Measurements from ENCODE around the gene ACAP2.
A peak's percentile ranks its signal among the peaks of the same experiment; 100 is the strongest.

The ACAP2 gene

DNA sequence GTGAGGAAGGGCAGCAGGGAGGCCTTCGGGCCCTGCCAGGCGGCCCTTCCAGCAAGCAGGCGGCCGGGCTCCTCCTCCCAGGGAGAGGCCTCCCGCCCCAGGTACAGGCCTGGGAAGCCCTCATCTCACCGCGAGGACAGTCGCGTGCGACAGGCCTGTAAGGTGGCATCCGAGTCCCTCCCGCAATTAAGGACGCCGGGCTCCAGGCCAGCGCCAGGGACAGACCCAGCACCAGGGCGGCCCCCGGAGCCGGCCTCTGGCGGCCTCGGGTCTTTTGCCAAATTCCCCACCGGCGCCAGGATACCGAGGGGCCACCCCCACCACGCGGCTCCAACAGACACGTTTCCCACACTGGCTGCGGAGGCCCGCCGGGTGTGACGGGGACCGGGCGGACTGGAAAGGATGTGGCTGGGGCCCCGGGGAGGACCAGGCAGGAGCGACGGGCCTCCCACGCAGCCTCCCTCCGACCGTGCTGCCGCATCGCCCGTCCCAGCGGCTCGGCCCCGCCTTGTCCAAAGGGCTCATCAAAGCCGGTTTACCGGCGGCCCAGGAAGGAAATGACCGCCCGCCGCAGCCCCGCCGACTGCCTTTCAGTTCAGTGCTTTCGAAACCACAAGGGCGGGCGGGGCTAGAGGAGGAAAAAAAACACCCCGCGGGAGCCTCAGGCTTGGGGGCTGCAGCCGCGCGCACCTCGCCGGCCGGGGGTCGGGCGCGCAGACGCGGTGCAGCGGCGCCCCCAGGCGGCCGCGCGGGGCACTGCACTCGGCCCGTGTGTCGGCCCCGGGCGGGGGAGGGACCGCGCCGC lies 183.1 kb downstream of the ACAP2 start:
- peak; percentile 91 for DNase-seq (ENCODE audit: low spot score)

DNA sequence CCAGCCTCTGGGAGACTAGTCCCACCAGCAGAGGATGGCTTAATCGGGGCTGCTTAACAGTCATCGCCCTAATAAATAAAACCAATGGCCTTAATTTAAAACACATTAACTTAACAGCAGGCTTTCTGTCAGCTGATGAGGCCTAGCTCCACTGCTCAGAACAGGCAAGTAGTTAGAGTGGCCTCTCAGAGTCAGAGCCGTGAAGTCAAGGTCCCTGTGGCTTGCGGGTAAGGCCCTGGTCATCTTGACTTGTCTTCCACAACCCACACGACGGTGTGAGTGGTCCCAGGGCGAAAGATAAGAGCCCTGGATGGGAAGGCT lies 183.7 kb downstream of the ACAP2 start:
- DNase-seq (ENCODE audit: low spot score), result peak; percentile 22

DNA sequence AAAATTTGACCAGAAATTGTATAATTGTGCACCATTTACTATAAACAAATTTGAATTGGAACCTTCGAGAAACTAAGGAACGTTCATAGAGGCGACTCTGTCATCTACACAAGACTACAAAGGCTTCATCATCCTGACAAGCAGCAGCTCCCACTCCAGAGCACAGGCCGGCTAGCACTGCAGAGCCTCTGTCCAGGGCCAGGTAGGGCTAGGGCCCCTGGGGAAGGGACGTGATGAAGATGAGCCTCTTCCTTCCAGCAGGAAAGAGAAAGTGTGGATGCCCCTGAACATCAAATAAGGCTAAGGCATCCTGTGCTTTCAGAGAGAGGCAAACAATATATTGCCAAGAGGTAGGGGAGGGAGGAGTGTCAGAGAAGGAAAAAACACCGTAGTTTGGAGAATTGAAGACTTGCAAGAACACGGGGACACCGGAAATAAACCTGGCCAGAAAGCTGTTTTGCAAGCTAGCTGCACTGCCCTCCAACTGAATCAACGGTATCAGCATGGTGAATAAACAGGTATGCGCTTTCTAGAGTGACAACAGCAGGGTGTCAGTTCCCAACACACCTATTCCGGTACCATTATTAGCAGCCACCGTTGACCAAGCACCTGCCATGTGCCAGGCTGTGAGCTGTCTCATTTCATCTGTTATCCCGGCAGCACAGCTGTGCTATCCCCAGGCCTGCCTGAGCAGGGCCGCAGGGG lies 184.2 kb downstream of the ACAP2 start:
- DNase-seq (ENCODE audit: low spot score), result no peak

DNA sequence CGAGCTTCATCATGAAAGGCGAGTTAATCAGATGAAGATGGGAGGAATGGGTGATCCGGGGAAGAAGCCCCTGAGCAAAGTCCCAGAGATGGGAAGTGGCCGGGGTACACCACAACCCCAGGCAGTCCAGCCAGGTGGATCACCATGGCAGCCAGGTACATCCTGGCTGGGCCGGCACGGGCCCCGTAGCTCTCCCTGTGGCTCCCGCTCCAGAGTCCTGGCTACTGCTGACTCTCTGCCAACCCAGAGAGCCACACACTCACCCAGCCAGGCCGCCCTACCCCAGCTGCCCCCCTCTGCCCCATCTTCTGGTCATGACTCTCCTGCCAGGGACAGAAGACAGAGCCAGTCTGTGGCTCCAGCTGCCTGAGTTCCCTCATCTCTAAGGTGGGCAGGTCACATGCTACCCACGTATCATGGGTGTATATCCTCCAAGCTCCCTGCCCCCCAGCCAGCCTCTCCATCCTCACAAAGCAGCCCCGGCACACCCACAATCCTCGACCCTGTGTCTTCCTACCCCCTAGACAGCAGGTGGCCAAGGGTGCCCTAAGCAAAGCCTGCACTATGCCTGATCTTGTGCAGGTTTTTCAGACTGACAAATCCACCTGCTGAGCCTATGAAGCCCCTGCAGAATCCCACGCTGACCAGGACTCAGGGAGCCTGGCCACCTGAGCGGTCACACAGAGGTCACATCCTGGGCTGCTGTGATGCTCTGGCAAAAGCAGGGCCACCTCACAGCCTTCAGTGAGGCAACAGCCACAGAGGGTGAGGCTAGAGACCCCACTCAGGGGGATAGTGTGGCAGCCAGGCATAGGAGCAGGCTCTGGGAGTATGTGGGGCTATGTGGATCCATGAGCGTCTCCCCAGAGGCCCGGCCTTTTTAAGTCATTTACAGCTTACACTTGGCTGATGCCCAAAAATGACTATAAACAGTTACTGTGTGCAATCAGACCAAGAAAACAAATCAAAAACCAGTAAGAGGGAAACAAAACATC lies 185.1 kb downstream of the ACAP2 start:
- DNase-seq (ENCODE audit: low spot score), result no peak

DNA sequence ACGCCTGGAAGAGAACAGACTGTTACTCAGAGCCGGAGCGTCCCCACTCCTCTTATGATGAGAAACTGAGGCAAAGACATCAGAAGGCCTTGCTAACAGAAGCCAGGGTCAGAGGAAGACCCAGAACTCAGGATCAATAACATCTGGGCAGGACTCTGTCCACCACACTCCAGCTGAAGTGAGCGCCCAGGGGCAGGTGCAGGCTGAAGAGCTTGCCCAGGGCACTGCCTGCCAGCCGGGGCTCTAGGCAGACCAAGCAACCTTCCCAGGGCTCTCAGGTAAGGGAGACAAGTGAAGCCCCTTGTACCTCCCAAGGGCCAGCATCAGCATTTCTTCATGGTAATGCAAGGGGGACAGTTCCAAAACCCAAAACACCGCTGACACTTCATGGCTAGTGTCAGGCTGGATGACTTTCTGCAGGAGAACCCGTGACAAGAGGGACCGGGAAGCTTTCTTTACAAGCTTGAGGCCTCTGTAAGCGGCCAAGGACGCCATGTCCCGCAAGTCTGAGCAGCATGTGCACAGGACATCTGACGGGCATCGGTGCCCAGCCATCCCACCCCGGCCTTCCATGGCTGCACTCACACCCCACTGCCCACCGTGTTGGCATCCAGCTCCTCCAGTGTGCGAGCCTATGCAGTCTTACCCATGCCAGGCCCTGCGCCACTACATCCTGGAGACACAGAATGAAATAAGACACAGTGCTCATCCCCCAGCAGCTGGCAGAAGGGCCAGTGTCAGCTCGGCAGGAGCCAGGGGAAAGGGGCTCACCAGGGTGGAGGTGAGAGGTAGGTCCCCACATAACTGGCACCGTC lies 186.0 kb downstream of the ACAP2 start:
- DNase-seq (ENCODE audit: low spot score), result no peak

- no peak for DNase-seq (ENCODE audit: low spot score)
Observed at GRCh38 chr3:195255571-195256501, 187.0 kb downstream of the ACAP2 start.

DNA sequence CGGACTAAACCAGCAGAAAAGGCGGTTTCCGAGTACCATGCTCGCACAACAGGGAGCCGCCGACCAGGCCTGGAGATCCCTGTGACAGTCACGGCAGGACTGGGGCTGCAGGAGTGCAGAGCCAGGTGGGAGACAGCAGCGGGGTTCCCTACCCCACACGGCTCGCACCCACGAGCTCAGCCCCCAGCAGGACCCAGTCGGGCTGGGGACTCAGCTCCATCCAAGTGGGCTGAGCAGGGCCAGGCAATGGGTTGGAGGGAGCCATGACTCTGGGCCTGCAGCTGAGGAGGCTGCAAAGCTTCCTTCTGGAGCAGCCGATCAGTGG lies 187.7 kb downstream of the ACAP2 start:
- no peak for DNase-seq (ENCODE audit: low spot score)

GRCh38 chr3:195254454-195255175 lies 188.2 kb downstream of the ACAP2 start:
- DNase-seq (ENCODE audit: low spot score), result no peak

DNA sequence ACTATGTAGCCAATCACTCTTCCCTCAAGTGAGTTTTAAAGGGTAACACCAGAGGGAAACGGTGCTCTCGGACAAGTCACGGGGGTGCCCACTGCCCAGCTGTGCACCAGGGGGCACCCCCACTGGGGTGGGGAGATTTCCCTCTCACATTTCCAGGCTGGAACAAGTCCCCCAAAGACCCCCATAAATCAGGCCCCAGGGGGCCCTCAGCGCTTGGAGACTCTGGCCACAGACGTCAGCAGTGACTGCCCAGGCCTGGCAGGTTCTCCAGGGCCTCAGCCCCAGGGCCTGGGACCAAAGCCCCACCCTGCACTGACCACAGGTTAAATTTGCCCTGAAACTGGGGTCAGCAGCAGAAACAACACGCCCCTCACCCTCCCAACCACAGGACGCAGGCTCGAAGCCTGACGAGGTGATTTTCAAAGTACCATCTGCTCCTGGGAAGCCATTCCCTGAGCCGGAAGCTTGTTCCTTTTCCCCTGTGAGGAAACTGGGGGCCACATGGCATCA lies 188.8 kb downstream of the ACAP2 start:
- DNase-seq (ENCODE audit: low spot score), result no peak

DNA sequence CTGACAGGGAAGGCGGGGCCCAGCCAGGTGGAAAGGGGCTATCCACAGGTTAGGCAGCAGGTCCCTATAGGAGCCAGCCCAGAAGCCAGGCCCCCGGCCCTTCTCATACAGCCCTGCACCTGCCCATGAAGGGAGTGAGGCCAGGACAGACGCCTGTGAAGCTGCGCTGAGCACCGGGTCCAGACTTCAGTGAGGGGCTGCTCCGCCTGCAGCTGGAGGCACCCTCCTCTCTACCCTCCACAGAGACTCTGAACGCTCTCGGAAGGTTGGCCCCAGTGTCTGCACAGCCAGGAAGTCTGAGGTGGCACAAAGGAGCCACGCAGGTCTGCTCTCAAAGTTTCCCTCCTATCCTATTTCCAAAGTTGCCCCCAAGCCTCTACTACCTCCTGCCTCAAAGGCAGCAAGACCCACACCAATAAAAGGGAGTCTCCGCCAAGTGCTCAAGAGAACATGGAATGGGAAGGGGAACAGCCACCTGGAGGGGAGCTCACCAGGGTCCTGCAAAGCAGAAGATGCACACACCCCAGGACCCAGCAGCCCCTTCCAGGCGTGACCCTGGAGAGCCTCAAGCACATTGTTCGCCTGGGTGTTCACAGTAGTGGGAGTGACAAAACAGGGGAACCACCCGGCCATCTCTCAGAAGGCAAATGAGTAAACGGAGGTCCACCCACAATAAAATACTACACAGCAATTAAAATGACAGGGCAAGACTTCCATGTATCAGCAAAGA lies 191.3 kb downstream of the ACAP2 start:
- DNase-seq (ENCODE audit: low spot score), result no peak

- DNase-seq (ENCODE audit: low spot score), result no peak
Observed at GRCh38 chr3:195250473-195251251, 192.2 kb downstream of the ACAP2 start.

DNA sequence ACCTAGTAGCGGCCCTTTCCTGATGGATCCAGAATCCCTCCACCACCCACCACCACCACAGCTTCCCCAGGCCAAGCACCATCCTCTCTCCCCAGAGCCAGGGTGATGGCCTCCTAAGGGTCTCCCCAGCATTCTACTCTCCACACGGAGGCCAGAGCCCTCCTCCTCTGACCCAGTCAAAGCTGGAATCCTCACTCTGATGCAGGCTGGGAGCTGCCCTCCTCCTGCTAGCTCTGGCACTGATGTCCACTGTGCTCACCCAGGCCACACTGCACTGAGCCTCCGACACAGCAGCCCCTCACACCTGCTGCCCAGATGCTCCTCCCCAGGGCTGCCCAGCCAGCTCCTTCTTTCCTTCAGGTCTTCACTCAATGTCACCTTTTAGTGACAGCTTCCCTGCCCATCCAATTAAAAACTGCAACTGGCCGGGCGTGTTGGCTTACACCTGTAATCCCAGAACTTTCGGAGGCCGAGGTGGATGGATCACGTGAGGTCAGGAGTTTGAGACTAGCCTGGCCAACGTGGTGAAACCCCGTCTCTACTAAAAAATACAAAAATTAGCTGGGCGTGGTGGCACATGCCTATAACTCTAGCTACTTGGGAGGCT lies 192.9 kb downstream of the ACAP2 start:
- no peak for DNase-seq (ENCODE audit: low spot score)

- DNase-seq (ENCODE audit: low spot score), result no peak
Observed at GRCh38 chr3:195249057-195249770, 193.6 kb downstream of the ACAP2 start.

DNA sequence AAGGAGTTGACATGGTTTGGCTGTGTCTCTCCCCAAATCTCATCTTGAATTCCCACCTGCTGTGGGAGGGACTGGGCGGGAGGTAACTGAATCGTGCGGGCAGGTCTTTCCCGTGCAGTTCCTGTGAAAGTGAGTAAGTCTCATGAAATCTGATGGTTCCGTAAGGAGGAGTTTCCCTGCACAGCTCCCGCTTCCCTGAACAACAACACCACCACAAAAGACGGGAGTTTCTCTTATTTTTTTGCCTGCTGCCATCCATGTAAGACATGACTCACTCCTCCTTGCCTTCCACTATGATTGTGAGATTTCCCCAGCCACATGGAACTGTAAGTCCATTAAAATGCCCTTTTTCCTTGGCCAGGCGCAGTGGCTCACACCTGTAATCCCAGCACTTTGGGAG lies 194.5 kb downstream of the ACAP2 start:
- DNase-seq (ENCODE audit: low spot score), result no peak

- no peak for DNase-seq (ENCODE audit: low spot score)
Observed at GRCh38 chr3:195247863-195248189, 195.0 kb downstream of the ACAP2 start.

- DNase-seq (ENCODE audit: low spot score), result no peak
Observed at GRCh38 chr3:195247086-195247862, 195.5 kb downstream of the ACAP2 start.

DNA sequence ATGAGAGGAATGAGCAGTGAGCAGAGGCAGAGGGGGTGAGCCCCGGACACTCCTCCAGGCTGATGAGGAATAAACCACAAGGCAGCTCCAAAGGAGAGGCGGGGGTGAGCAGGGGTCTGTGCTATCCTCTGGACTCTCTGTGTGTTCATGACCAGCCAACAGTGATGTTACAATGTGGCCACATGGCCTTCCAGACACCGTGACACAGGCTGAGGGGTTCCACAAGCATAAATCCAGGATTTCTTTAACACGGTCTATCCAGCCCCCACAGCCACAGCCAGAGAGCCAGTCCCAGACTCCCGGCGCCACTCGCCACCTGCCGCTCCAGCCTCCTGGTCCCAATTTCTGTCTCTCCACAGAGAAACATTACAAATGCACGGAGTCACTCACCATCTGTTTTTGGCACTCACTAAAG lies 196.2 kb downstream of the ACAP2 start:
- DNase-seq (ENCODE audit: low spot score), result no peak
